ENCODE measurements around the gene ATAD2B. TPM values are rescaled to one million over a fixed set of nuclear protein-coding genes. Genes with fewer than 3 reads are reported as not detected.

ATAD2B gene
- total RNA-seq, 4 donors from 2014 or later, result 28.8 to 81.9 (median 31.8) TPM

GRCh38 chr2:23719716-23720115, 207.2 kb downstream of the ATAD2B start:
- Histone ChIP-seq H3K36me3 (peaks cover 15% of the 10 kb centered on the region), H3K27me3 (no peaks in the 10 kb centered on the region), H3K4me3 (no peak overlapping the region), H3K4me1 (peaks cover 8% of the 10 kb centered on the region), H3K9me3 (peaks cover 4% of the 10 kb centered on the region), H3K27ac (no peak overlapping the region)
- 48% methylated on average over 5 of the region's 5 CpGs for WGBS
- no peak for DNase-seq (ENCODE audit: low spot score in 2 of 2)
- TF ChIP-seq CTCF (IDR thresholded peaks at IDR 0.05) (no peak), POLR2A (IDR thresholded peaks at IDR 0.05) (no peak), POLR2AphosphoS5 (IDR thresholded peaks at IDR 0.05) (no peak), EP300 (IDR thresholded peaks at IDR 0.05) (no peak)

GRCh38 chr2:23718931-23719700, 207.8 kb downstream of the ATAD2B start:
- no peak overlapping the region for H3K27ac ChIP-seq
- 82% methylated on average over 4 of the region's 4 CpGs for WGBS
- H3K36me3 ChIP-seq, result peaks cover 15% of the 10 kb centered on the region
- H3K9me3 ChIP-seq, result peaks cover 4% of the 10 kb centered on the region
- no peaks in the 10 kb centered on the region for H3K27me3 ChIP-seq
- no peak for DNase-seq (ENCODE audit: low spot score in 2 of 2)
- no peak for TF ChIP-seq POLR2AphosphoS5 (IDR thresholded peaks at IDR 0.05)
- no peak for TF ChIP-seq EP300 (IDR thresholded peaks at IDR 0.05)
- no peak for TF ChIP-seq POLR2A (IDR thresholded peaks at IDR 0.05)
- no peak for TF ChIP-seq CTCF (IDR thresholded peaks at IDR 0.05)
- H3K4me3 ChIP-seq, result no peak overlapping the region
- peaks cover 8% of the 10 kb centered on the region for H3K4me1 ChIP-seq

GRCh38 chr2:23713351-23713750, 213.6 kb downstream of the ATAD2B start:
- no peak for TF ChIP-seq EP300 (IDR thresholded peaks at IDR 0.05)
- TF ChIP-seq CTCF (IDR thresholded peaks at IDR 0.05), result no peak
- TF ChIP-seq POLR2A (IDR thresholded peaks at IDR 0.05), result no peak
- 82% methylated on average over 5 of the region's 5 CpGs for WGBS

GRCh38 chr2:23712756-23713151, 214.2 kb downstream of the ATAD2B start:
- Histone ChIP-seq H3K9me3 (no peaks in the 10 kb centered on the region), H3K4me1 (no peaks in the 10 kb centered on the region), H3K27me3 (no peaks in the 10 kb centered on the region), H3K4me3 (no peak overlapping the region), H3K36me3 (peaks cover 17% of the 10 kb centered on the region), H3K27ac (no peak overlapping the region)
- no peak for DNase-seq (ENCODE audit: low spot score in 2 of 2)
- no peak for TF ChIP-seq POLR2AphosphoS5 (IDR thresholded peaks at IDR 0.05)
- no peak for TF ChIP-seq CTCF (IDR thresholded peaks at IDR 0.05)
- TF ChIP-seq EP300 (IDR thresholded peaks at IDR 0.05), result no peak
- no peak for TF ChIP-seq POLR2A (IDR thresholded peaks at IDR 0.05)
- 71% methylated on average over 2 of the region's 2 CpGs for WGBS

More at GRCh38 chr2:23713351-23713750, 213.6 kb downstream of the ATAD2B start:
- Histone ChIP-seq H3K4me3 (no peak overlapping the region), H3K4me1 (no peaks in the 10 kb centered on the region), H3K9me3 (no peaks in the 10 kb centered on the region), H3K27me3 (no peaks in the 10 kb centered on the region), H3K36me3 (peaks cover 16% of the 10 kb centered on the region), H3K27ac (no peak overlapping the region)
- DNase-seq (ENCODE audit: low spot score in 2 of 2), result no peak

- Histone ChIP-seq H3K27ac (no peak overlapping the region), H3K27me3 (no peaks in the 10 kb centered on the region), H3K4me1 (no peaks in the 10 kb centered on the region), H3K9me3 (no peaks in the 10 kb centered on the region), H3K4me3 (no peak overlapping the region), H3K36me3 (peaks cover 23% of the 10 kb centered on the region)
- 79% methylated on average over 7 of the region's 7 CpGs for WGBS
- no peak for TF ChIP-seq POLR2AphosphoS5 (IDR thresholded peaks at IDR 0.05)
- no peak for TF ChIP-seq POLR2A (IDR thresholded peaks at IDR 0.05)
- TF ChIP-seq CTCF (IDR thresholded peaks at IDR 0.05), result no peak
- TF ChIP-seq EP300 (IDR thresholded peaks at IDR 0.05), result no peak
- no peak for DNase-seq (ENCODE audit: low spot score in 2 of 2)
Measured at GRCh38 chr2:23711979-23712755, 214.8 kb downstream of the ATAD2B start.
